ENCODE data around the gene USH1G.

USH1G gene

DNA sequence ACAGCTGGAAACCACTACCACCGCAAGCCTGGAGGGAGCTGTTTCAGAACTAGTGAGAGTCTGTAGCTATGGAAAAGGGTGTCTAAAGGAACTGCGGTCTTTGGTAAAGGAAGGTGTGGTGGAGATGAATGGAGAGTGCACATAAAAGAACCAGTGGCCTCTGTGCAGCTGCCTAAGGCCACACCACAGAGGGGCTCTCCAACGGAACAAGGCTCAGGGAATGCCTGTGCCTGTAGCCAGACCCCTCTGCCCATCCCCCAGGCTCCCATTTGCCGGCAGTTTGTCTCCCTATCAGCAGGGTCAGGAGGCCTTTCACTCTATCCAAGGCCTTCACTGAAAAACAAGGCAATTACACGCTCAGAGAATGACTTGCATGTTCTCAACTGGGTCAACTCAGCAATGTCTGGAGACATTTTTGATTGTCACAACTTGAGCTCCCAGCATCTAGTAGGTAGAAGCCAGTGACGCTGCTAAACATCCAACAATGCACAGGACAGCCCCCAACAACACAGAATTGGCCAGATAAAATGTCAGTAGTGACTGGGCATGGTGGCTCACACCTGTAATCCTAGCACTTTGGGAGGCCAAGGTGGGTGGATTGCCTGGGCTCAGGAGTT, 47.0 kb downstream of the USH1G start:
- peaks cover 20% of the 10 kb centered on the region for H3K4me1 ChIP-seq (ENCODE audit: insufficient read depth, insufficient read length)
- H3K4me3 ChIP-seq (ENCODE audit: insufficient read length, low read depth): no peak overlapping the region
- H3K27me3 ChIP-seq (ENCODE audit: insufficient read depth, insufficient read length): peaks cover 5% of the 10 kb centered on the region
- H3K9ac ChIP-seq (ENCODE audit: insufficient read length, low read depth): no peak overlapping the region
- TF ChIP-seq YY1 (IDR thresholded peaks at IDR 0.05; ENCODE audit: insufficient read depth, insufficient read length) (no peak), SUZ12 (IDR thresholded peaks at IDR 0.05; ENCODE audit: extremely low read depth, insufficient read depth, insufficient read length) (no peak), ZNF274 (IDR thresholded peaks at IDR 0.05; ENCODE audit: low read depth, low read length) (no peak)
- no peaks in the 10 kb centered on the region for H3K9me3 ChIP-seq (ENCODE audit: insufficient read depth, low read length)
- DNase-seq (ENCODE audit: low read depth, low spot score): no peak
- peaks cover 8% of the 10 kb centered on the region for H3K36me3 ChIP-seq (ENCODE audit: insufficient read depth, insufficient read length, low read length)

DNA sequence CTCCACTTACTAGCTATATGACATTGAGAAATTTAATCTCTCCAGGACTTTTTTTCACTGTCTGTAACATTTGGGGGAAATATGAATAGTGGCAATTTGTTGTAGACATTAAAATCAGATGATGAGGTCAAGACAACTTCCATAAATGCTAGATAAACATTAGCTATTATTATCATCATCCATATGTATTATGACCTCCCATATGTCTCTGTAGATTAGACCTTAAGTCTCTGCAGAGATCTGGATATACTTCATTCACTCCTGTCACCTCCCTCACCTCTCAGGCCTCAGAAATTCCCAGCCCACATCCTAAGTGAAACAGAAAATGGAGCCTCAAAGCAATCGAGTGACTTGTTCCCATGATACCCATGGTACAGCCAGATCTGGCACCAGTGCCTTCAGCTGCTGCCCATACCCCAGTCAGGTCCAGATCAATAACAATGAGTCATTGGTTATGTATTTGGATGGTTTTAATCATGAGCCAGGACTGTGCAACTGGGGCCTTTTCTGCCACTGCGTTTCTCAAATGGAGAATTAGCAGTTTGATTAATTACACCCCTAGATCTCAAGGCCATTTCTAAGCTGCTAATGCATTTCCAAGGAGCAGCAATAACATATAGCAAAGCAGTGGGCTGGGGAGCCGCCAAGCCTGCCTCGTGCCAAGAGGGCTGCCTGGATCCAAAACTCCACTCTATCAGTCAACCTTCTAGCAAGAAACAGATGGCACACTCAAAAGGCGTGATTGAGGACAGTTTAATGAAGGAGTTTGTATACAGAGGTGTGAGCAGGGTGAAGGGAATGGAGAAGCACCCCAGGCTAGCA, 47.7 kb downstream of the USH1G start:
- Histone ChIP-seq H3K9ac (ENCODE audit: insufficient read length, low read depth) (no peak overlapping the region), H3K4me1 (ENCODE audit: insufficient read depth, insufficient read length) (peaks cover 20% of the 10 kb centered on the region), H3K4me3 (ENCODE audit: insufficient read length, low read depth) (no peak overlapping the region), H3K27me3 (ENCODE audit: insufficient read depth, insufficient read length) (peaks cover 5% of the 10 kb centered on the region), H3K9me3 (ENCODE audit: insufficient read depth, low read length) (no peaks in the 10 kb centered on the region), H3K36me3 (ENCODE audit: insufficient read depth, insufficient read length, low read length) (peaks cover 9% of the 10 kb centered on the region)
- no peak for TF ChIP-seq ZNF274 (IDR thresholded peaks at IDR 0.05; ENCODE audit: low read depth, low read length)
- TF ChIP-seq SUZ12 (IDR thresholded peaks at IDR 0.05; ENCODE audit: extremely low read depth, insufficient read depth, insufficient read length): no peak
- no peak for TF ChIP-seq YY1 (IDR thresholded peaks at IDR 0.05; ENCODE audit: insufficient read depth, insufficient read length)
- DNase-seq (ENCODE audit: low read depth, low spot score): no peak

DNA sequence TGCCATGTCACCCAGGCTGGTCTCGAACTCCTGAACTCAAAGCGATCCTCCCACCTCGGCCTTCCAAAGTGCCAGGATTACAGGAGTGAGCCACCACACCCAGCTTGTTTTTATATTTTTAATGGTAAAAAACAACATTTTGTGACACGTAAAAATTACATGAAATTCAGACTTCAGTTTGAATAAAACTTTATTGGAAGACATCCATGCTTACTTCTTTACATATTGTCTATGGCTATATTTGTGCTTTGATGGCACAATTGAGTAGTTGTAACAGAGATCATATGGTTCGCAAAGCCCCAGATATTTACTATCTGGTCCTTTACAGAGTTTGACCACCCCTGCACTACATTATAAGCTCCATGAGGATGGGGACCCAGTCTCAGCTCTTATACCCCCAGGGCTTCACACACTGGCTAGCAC, 48.4 kb downstream of the USH1G start:
- Histone ChIP-seq H3K27me3 (ENCODE audit: insufficient read depth, insufficient read length) (peaks cover 5% of the 10 kb centered on the region), H3K36me3 (ENCODE audit: insufficient read depth, insufficient read length, low read length) (peaks cover 14% of the 10 kb centered on the region), H3K4me3 (ENCODE audit: insufficient read length, low read depth) (no peak overlapping the region), H3K9ac (ENCODE audit: insufficient read length, low read depth) (no peak overlapping the region), H3K9me3 (ENCODE audit: insufficient read depth, low read length) (no peaks in the 10 kb centered on the region), H3K4me1 (ENCODE audit: insufficient read depth, insufficient read length) (peaks cover 18% of the 10 kb centered on the region)
- TF ChIP-seq SUZ12 (IDR thresholded peaks at IDR 0.05; ENCODE audit: extremely low read depth, insufficient read depth, insufficient read length) (no peak), YY1 (IDR thresholded peaks at IDR 0.05; ENCODE audit: insufficient read depth, insufficient read length) (no peak), ZNF274 (IDR thresholded peaks at IDR 0.05; ENCODE audit: low read depth, low read length) (no peak)
- no peak for DNase-seq (ENCODE audit: low read depth, low spot score)

DNA sequence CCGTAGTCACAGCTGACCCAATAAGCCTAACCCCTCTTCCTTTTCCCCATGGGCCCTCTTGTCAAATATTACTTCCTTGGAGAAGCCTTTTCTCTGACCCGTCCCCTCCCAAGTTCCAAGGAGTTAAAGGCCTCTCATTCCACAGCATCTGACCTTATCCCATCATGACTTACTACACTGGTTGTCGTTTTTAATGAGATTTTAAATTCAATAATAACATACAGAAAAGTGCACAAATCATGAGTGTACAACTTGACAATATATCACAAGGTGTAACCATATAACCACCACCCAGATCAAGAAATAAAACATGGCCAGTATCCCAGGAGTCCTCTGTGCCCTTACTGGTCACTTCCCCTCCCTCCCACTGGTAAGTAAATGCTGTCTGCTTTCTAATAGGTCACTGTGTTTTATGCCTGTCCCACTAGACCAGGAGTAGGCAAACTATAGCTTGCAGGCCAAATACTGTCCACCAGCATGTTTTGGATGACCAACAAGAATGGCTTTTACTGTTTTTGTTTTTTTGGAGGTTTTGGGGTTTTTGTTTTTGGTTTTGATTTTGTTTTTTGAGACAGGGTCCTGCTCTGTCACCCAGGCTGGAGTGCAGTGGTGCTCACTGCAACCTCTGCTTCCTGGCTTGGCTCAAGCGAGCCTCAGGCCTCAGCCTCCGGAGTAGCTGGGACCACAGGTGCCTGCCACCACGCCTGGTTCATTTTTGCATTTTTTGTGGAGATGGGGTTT, 49.0 kb downstream of the USH1G start:
- H3K9me3 ChIP-seq (ENCODE audit: insufficient read depth, low read length): no peaks in the 10 kb centered on the region
- H3K9ac ChIP-seq (ENCODE audit: insufficient read length, low read depth): peak overlapping the region; percentile 91
- peak overlapping the region; percentile 74 for H3K4me3 ChIP-seq (ENCODE audit: insufficient read length, low read depth)
- peaks cover 5% of the 10 kb centered on the region for H3K27me3 ChIP-seq (ENCODE audit: insufficient read depth, insufficient read length)
- peaks cover 19% of the 10 kb centered on the region for H3K36me3 ChIP-seq (ENCODE audit: insufficient read depth, insufficient read length, low read length)
- H3K4me1 ChIP-seq (ENCODE audit: insufficient read depth, insufficient read length): peaks cover 17% of the 10 kb centered on the region
- TF ChIP-seq YY1 (IDR thresholded peaks at IDR 0.05; ENCODE audit: insufficient read depth, insufficient read length) (no peak), SUZ12 (IDR thresholded peaks at IDR 0.05; ENCODE audit: extremely low read depth, insufficient read depth, insufficient read length) (no peak), ZNF274 (IDR thresholded peaks at IDR 0.05; ENCODE audit: low read depth, low read length) (no peak)
- no peak for DNase-seq (ENCODE audit: low read depth, low spot score)

DNA sequence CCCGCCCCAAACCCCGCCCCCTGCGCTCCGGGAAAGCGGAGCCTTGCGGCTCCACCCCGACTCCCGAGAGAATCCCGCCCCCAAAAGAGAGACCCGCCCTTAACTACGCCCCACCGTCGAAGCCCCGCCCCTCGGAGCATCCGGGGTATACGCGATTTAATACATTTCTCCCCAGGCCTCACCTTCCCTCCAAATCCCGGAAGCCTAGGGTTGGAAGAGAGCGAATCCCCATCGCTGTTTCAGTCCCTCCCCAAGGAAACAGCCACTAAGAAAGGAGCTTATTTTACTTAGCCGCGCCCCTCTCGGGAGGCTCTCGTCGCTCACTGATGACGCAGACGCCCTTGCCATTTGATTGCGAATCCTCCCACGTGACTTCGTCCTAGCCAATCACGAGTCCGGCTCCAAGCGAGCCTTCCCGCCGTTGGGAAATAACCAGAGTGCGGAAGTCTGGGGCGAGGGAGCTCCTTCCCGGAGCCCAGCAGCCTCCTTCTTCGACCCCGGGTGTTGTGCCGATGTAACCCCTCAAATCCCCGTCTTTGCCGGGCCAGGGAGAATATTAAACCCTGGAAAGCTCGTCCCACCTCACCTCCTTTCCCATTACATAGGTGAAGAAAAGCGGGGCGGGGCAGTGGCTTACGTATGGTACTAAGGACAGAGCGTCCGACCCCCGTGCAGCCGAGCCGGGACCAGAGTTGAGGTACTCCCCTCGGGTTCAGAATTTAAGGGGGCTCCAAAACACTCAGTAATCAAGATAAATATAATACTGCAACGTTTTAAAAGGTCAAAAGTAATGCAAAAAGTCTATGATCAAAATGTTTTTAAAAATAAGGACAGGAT, 49.8 kb downstream of the USH1G start:
- peaks cover 17% of the 10 kb centered on the region for H3K4me1 ChIP-seq (ENCODE audit: insufficient read depth, insufficient read length)
- TF ChIP-seq YY1 (IDR thresholded peaks at IDR 0.05; ENCODE audit: insufficient read depth, insufficient read length) (no peak), SUZ12 (IDR thresholded peaks at IDR 0.05; ENCODE audit: extremely low read depth, insufficient read depth, insufficient read length) (no peak), ZNF274 (IDR thresholded peaks at IDR 0.05; ENCODE audit: low read depth, low read length) (no peak)

DNA sequence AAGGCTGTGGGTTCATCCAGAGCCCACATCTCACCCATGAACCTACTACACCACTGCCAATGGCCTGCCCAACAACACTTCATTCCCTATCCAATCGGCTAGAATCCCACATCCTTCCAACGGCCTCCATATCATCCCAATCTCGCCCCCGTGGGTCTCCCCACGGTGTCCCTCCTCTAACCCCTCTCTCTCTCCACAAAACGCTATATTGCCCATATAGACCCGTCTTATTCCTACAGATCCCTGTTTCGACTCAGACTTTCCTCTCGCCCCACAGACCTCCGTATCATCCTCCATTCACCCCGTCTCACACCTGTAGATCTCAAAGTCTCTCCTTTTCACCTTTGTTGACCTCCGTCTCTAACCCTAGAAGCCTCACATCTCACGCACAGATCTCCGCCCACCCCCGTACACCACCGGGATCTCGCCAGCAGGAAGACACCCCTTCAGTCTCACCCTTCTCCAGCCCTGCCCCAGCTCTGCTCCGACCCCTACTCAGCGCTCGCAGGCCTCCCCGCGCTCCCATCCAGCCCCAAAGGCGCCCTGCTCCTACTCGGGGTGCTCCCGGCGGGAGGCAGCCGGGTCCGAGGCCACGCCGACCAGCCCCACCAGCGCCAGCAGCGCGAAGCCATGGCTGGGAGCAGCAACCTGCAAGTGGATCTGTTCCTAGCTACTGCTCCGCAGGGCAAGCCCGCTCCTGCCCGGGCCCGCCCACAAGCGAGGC, 50.6 kb downstream of the USH1G start, which contains the start of gene FDXR:
Gene FDXR, minus strand, starts transcription at position 682 of the 724 bp plus-strand sequence. Its CDS starts 50 bp downstream, at position 632.
- H3K4me1 ChIP-seq (ENCODE audit: insufficient read depth, insufficient read length): peaks cover 17% of the 10 kb centered on the region
- no peaks in the 10 kb centered on the region for H3K9me3 ChIP-seq (ENCODE audit: insufficient read depth, low read length)
- DNase-seq (ENCODE audit: low read depth, low spot score): no peak
- peak within 1 kb of the TSS; percentile 93 for H3K9ac ChIP-seq (ENCODE audit: insufficient read length, low read depth)
- no peak for TF ChIP-seq ZNF274 (IDR thresholded peaks at IDR 0.05; ENCODE audit: low read depth, low read length)
- no peak for TF ChIP-seq SUZ12 (IDR thresholded peaks at IDR 0.05; ENCODE audit: extremely low read depth, insufficient read depth, insufficient read length)
- peaks cover 30% of the 10 kb centered on the region for H3K36me3 ChIP-seq (ENCODE audit: insufficient read depth, insufficient read length, low read length)
- peak within 1 kb of the TSS; percentile 89 for H3K4me3 ChIP-seq (ENCODE audit: insufficient read length, low read depth)
- peaks cover 5% of the 10 kb centered on the region for H3K27me3 ChIP-seq (ENCODE audit: insufficient read depth, insufficient read length)

More for the DNA sequence above, 49.8 kb downstream of the USH1G start:
- Histone ChIP-seq H3K9ac (ENCODE audit: insufficient read length, low read depth) (peak overlapping the region; percentile 91), H3K27me3 (ENCODE audit: insufficient read depth, insufficient read length) (peaks cover 5% of the 10 kb centered on the region), H3K36me3 (ENCODE audit: insufficient read depth, insufficient read length, low read length) (peaks cover 27% of the 10 kb centered on the region), H3K9me3 (ENCODE audit: insufficient read depth, low read length) (no peaks in the 10 kb centered on the region), H3K4me3 (ENCODE audit: insufficient read length, low read depth) (peak overlapping the region; percentile 89)
- peak; percentile 98 for DNase-seq (ENCODE audit: low read depth, low spot score)
